ENCODE data around the gene SLX4IP.

SLX4IP gene

GRCh38 chr20:10672624-10673127 is 237.6 kb downstream of the SLX4IP start:
- peak overlapping the region; percentile 74 for H3K4me3 ChIP-seq (ENCODE audit: low read depth, low read length)

GRCh38 chr20:10673176-10673841 is 238.2 kb downstream of the SLX4IP start:
- H3K4me3 ChIP-seq (ENCODE audit: low read depth, low read length) = peak overlapping the region; percentile 74

GRCh38 chr20:10673842-10674683 is 239.0 kb downstream of the SLX4IP start, which contains the start of gene JAG1:
JAG1 (minus strand) TSS chr20:10673999; CDS start chr20:10673530, 469 bp downstream.
- peak within 1 kb of the TSS; percentile 74 for H3K4me3 ChIP-seq (ENCODE audit: low read depth, low read length)

- peak overlapping the region; percentile 74 for H3K4me3 ChIP-seq (ENCODE audit: low read depth, low read length)
Measured at GRCh38 chr20:10674684-10675449, 239.8 kb downstream of the SLX4IP start.

- H3K4me3 ChIP-seq (ENCODE audit: low read depth, low read length) = no peak overlapping the region
Measured at GRCh38 chr20:10675450-10675848, 240.3 kb downstream of the SLX4IP start.

GRCh38 chr20:10676518-10676917 is 241.4 kb downstream of the SLX4IP start:
- no peak overlapping the region for H3K4me3 ChIP-seq (ENCODE audit: low read depth, low read length)

All from iPS-11a (cell line).